ENCODE data around the gene ASIC4.

DNA sequence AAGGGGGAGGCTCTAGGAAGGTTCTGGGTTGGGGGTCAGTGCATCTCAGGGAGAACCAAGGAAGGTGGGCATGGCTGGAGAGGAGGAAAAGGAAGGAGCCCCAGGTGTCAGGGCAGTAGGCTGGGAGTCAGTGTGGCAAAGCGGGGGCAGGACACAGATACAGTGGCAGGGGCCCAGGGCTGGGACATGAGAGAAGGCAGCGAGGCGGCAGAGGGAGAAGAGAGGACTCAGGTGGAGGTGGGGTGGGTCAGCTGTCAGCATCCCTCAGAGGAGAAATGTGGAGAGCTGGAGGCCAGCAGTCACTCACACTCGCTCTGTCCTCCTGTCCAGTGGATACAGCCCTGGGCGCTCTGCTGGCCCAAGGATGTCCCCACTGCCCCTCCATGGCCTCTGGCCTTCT lies 21.2 kb upstream of the ASIC4 start:
- TF ChIP-seq, protein P1, sequence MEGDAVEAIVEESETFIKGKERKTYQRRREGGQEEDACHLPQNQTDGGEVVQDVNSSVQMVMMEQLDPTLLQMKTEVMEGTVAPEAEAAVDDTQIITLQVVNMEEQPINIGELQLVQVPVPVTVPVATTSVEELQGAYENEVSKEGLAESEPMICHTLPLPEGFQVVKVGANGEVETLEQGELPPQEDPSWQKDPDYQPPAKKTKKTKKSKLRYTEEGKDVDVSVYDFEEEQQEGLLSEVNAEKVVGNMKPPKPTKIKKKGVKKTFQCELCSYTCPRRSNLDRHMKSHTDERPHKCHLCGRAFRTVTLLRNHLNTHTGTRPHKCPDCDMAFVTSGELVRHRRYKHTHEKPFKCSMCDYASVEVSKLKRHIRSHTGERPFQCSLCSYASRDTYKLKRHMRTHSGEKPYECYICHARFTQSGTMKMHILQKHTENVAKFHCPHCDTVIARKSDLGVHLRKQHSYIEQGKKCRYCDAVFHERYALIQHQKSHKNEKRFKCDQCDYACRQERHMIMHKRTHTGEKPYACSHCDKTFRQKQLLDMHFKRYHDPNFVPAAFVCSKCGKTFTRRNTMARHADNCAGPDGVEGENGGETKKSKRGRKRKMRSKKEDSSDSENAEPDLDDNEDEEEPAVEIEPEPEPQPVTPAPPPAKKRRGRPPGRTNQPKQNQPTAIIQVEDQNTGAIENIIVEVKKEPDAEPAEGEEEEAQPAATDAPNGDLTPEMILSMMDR (IDR thresholded peaks at IDR 0.05; ENCODE audit: low read depth, low read length, poor library complexity, severe bottlenecking): no peak
- no peak for TF ChIP-seq EZH2phosphoT487 (IDR thresholded peaks at IDR 0.05; ENCODE audit: borderline replicate concordance, low read length)

Measured in DOHH2 (cell line).